Measurements from ENCODE around the gene STIP1.

Gene STIP1

DNA sequence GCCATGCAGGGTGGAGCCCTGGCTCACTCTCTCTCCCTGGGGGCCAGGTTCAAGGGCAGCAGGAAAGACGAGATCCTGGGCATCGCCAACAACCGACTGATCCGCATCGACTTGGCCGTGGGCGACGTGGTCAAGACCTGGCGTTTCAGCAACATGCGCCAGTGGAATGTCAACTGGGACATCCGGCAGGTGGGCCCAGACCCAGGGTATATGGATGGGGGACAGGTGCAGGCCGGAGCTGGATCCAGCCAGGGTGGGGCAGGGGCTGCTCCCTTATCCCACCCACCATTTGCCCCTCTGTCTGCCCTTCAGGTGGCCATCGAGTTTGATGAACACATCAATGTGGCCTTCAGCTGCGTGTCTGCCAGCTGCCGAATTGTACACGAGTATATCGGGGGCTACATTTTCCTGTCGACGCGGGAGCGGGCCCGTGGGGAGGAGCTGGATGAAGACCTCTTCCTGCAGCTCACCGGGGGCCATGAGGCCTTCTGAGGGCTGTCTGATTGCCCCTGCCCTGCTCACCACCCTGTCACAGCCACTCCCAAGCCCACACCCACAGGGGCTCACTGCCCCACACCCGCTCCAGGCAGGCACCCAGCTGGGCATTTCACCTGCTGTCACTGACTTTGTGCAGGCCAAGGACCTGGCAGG lies 37.2 kb downstream of the STIP1 start:
- no peak for DNase-seq (ENCODE audit: low spot score)

DNA sequence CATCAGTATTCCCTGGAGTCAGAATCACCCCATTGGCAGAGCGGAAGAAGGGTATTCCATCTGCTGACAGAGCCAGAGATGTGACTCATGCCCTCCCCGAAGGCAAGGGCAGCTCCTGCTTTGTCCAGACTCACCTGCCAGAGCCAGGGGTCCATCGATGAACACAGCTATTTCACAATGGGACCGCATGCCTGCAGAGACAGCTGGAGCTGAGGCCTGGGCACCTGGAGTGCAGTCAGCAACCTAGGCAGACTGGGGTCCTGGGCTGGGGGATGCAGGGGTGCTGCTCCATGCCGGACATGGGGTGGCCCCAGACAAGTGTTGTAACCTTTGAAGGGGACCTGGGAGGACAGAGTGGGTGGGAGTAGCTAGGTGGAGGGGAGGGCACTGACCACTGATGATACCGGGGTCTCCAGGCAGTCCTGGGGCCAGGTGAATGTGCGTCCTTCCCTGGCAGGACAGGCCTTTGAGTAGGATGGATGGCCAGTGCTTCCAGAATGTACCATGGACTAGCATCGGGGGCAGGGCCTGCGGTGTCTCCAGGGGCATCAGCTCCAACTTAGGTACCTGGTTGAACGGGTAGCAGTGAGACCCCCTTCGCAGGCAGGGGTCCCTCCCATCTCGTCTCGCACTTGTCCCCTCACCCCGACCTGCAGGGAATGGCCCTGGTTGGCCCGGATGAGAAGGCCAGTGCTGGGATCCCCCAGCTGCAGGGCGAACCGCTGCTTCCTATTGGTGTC lies 38.4 kb downstream of the STIP1 start:
- DNase-seq (ENCODE audit: low spot score), result no peak

DNA sequence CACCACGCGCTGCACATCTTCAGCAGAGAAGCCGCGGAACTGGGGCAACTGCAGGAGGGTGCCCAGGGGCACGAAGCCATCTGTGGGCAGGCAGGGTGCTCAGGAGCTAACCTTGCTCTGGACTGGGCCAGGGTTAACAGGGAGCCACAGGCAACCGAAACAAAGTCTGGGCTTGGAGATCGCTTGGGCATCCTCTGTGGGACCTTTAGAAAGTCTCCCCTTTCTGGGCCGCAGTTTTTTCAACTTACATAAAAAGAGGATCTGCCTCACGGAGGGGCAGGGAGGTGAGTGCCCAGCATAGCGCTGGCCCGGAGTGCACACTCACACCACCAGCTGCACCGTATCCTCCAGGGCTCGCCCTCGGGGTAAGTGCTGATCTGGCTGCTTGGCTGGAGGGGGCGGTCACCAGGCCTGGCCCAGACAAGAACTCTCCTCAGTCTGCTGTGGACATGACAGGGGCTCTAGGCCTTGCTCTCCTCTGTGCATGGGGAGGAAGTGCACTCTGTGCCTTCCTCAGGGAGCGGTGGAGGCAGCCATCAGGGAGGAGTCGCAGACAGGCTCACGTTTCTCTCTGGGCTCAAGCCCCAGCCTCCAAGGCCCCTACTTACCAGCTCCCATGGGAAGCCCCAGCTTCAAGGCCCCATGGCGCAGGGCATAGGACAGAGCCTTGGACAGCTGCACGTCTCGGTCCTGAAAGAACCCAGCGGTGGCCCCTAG lies 39.1 kb downstream of the STIP1 start:
- DNase-seq (ENCODE audit: low spot score), result no peak

DNA sequence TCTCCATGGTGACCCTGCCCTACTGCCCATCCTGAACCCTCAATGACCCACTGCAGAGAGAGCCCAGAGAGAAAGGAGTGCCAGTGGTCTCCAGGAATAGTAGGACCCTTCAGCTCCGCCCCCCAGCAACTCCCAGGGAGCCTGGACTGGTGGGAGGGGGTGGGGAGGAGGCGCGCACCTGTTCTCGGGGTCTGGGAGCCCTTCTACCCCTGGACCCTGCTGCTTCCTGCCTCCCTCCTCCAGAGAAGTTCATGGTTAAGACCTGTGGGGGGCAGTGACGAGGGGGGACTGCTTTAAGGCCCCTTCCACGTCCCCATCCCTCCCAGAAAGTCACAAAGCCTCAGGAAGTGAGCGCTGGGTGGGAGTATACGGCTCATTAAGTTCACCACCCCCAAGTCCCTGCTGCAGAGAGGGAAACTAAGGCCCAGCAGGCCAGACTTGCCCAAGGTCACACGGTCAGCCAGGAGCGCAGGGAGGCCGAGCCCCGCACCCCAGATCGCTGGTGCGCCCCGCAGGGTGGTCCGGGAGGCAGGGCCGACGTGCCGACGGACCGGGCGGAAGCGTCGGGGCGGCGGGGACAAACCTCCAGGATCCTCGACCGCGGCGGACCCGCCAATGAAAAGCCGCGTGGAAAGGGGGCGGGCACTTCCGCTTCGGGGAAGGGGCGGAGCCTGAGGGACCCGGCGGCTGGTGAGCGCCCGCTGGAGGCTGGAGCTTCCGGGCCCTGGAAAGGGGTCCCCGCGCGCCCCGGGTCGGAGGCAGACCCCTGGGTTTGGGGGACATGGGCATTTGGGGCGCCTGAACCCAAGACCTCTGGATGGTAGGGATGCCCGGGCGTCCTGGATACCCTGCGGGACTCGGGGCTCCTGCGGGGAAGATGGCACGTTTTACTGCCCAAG lies 39.9 kb downstream of the STIP1 start, which contains the start of the genes NUDT22 and TRPT1:
Gene NUDT22, plus strand, starts transcription at position 667 of the 899 bp plus-strand sequence. CDS start 379 bp downstream, outside the sequence.
Gene TRPT1, minus strand, starts transcription at position 579 of the 899 bp plus-strand sequence. Its CDS starts 326 bp downstream, at position 253.
- peak; percentile 93 for DNase-seq (ENCODE audit: low spot score)

DNA sequence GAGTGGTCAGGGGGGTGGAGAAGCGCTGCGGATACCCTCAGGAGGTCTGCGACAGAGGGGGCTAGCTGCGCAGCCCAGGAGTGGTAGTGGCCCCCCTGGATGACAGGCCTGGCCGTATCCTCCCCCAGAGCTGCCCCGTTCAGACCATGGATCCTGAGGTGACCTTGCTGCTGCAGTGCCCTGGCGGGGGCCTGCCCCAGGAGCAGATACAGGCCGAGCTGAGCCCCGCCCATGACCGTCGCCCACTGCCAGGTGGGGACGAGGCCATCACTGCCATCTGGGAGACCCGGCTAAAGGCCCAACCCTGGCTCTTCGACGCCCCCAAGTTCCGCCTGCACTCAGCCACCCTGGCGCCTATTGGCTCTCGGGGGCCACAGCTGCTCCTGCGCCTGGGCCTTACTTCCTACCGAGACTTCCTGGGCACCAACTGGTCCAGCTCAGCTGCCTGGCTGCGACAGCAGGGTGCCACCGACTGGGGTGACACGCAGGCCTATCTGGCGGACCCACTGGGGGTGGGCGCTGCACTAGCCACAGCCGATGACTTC lies 40.6 kb downstream of the STIP1 start:
- peak; percentile 67 for DNase-seq (ENCODE audit: low spot score)

DNA sequence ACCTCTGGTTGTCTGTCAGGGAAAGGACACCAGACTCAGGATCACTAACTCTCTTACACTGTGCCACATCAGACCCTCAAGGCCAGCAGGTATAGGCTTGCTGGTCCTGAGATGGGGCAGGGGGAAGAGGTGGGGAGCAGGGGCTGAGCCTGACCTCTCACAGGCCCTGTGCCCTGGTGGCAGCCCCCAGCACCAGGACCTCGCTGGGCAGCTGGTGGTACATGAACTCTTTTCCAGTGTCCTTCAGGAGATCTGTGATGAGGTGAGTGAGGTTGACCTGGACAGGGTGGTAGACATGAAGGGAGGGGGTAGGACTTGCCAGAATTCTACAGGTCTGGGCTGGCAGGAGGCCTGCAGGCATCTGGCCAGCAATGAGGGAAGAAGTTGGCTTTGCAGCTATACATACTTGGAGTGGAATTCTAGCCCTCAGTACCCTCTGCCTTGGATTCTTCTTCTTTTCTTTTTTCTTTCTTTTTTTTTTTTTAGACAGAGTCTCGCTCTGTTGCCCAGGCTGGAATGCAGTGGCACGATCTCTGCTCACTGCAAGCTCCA lies 41.5 kb downstream of the STIP1 start:
- DNase-seq (ENCODE audit: low spot score), result no peak

DNA sequence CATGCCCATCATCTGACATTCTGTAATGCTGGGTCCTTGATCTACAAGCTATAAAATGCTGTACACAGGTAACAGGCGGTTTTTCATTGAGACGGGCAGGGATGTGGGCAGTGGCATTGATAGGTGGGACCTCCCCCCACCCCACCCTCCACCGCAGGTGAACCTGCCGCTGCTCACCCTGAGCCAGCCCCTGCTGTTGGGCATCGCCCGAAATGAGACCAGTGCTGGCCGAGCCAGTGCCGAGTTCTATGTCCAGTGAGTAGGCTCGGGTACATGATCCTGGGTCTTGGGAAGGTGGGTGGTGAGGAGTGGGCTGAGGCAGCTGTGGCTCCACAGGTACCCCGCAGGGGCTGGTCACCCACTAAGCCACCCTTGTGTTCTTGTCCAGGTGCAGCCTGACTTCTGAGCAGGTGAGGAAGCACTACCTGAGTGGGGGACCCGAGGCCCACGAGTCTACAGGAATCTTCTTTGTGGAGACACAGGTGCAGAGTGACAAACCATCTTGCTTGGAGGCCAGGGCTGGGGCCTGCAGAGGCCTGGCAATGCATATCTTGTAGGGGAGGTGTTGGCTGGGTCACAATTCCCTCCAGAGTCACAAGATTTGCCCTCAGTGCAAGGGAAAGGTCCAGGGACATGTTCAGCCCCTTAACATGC lies 43.2 kb downstream of the STIP1 start:
- no peak for DNase-seq (ENCODE audit: low spot score)

DNA sequence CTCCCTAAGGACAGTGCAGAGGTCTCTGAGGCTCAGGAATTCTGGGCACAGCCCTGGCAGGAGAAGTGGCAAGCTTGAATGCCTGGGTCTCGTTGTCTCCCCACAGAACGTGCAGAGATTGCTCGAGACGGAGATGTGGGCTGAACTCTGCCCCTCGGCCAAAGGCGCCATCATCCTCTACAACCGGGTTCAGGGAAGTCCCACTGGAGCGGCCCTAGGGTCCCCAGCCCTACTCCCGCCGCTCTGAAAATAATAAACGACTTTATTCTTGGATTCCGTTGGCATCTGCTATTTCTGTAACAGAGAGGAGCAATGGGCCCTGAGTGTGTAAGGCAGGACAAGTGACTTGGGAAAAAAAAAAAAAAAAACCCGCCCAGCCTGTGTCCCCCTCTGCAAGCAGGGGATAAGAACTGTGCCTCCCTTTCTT lies 43.8 kb downstream of the STIP1 start:
- no peak for DNase-seq (ENCODE audit: low spot score)

DNA sequence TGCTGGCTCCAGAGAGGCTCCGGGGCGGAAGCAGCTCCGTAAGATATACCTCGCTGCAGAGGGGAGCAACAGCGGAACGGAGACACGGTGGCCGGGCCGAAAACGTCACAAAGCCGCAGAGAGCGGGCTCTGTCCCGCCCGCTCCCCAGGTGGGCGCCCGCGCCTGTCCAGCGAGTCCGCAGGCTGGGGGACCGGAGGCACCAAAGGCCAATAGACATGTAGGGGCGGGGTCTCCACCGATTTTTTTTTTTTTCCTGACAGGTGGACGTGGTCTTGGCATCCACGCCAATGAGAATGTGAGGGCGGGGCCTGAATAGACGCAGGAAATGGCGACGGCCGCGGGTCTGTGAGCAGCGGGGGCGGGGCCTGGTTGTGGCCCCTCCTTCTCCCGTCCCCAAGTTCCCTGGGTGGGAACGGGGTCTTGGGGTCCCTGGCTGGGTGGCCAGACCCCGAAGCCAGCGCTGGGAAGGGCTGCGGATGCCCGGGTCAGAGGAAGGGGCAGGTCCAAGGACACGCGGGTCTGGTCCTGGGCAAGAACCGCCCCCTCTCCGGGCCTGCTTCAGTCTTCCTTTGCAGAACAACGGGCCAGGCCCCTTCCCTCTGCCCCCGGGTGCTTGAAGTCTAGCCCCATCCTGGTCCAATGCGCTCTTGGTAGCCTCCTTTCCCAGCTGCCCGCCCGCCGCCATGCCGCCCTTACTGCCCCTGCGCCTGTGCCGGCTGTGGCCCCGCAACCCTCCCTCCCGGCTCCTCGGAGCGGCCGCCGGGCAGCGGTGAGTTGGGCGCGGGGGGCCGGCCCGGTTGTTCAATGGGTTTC lies 44.4 kb downstream of the STIP1 start, which contains the start of gene DNAJC4:
Gene DNAJC4, plus strand, starts transcription at position 378 of the 814 bp plus-strand sequence. Its CDS starts 307 bp downstream, at position 685.
- peak; percentile 91 for DNase-seq (ENCODE audit: low spot score)

DNA sequence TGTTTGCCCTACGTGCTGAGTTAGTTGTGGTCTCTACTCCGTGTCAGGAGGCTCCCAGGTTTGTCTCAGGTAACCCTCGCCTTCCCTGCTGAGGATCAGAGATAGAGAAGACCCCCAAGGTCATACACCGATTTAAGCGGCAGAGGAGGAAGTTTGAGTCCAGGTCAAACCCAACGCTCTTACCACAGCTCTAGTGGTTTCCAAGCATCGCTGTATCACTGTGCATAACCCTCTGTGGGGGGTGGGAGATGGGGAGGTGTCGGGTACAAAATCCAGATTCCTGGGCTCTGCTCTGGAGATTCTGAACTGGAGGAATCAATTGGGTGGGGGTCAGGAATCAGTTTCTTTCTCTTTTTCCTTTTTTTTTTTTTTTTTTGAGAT lies 45.0 kb downstream of the STIP1 start:
- DNase-seq (ENCODE audit: low spot score), result no peak

DNA sequence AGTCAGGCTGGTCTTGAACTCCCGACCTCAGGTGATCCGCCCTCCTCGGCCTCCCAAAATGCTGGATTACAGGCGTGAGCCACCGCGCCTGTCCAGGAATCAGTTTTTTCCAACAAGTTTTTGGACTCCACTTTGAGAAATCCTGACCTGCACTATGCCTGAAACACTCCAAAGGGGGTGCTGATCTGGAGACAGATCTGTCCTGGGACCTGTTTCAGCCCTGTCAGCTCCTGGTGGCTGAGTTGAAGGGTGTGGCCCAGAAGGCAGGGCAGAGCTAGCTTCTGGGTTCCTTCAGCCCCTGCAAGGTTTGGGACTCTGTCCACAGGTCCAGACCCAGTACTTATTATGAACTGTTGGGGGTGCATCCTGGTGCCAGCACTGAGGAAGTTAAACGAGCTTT lies 45.6 kb downstream of the STIP1 start:
- no peak for DNase-seq (ENCODE audit: low spot score)

DNA sequence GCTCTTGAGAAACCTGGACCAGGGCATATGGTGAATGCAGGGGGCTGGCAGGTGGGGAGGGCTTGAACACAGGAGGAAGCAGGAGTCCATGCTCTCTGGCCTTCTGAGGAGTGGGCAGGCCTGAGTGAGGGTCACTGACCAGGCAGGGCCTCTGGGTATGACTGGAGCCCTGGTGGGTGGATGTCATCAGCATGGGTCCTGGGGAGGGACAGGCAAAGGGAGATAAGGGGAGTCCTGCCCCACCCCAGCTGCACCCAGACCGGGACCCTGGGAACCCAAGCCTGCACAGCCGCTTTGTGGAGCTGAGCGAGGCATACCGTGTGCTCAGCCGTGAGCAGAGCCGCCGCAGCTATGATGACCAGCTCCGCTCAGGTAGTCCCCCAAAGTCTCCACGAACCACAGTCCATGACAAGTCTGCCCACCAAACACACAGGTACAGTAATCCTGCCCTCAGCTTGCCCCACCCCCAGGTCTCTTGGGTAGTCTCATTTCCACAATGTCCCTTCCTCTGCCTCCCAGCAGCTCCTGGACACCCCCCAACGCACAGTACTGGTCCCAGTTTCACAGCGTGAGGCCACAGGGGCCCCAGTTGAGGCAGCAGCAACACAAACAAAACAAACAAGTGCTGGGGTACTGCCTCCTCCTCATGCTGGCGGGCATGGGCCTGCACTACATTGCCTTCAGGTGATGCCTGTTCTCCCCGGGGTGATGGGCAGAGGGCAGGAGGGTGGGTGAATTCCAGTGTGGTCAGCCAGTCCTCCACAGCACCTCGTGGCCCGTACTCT lies 46.4 kb downstream of the STIP1 start:
- DNase-seq (ENCODE audit: low spot score), result no peak

DNA sequence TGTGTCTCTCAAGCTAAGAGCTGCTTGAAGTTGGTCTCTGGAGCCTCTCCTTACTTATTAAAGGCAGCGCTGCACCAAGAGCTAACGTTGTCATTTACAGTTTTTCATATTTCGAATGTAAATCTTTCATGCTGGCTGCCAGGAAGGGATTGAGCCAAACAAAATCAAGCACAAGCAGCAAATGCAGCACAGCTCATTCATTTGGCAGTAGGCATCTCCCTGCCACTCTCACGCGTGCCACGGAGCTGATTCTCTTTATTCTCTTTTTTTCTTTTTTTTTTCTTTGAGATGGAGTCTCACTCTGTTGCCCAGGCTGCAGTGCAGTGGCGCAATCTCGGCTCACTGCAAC lies 47.0 kb downstream of the STIP1 start:
- DNase-seq (ENCODE audit: low spot score), result no peak

DNA sequence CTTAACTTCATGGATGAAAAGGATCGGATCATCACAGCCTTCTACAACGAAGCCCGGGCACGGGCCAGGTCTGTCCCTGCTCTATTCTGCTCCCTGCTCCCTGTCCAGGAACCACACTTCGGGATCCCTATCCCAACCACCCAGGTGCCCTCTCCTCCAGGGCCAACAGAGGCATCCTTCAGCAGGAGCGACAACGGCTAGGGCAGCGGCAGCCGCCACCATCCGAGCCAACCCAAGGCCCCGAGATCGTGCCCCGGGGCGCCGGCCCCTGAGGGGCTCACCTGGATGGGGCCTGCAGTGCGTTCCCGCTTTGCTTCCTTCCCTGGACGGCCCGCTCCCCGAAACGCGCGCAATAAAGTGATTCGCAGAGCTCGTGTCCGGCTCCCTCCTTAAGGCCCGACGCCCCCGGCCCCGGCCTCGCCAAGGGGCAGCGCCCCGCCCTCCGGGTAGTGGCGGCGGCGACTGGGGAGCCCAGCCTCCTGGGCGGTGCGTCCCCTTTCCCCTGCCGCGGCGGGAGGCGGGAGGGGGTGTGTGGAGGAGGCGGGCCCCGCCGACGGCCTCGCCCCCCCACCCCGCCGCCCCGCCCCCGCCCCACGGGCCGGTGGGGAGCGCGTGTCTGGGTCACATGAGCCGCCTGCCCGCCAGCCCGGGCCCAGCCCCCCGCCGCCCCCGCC lies 48.1 kb downstream of the STIP1 start, which contains the start of gene VEGFB:
Gene VEGFB, plus strand, starts transcription at position 672 of the 674 bp plus-strand sequence. CDS start 250 bp downstream, outside the sequence.
- peak; percentile 69 for DNase-seq (ENCODE audit: low spot score)

DNA sequence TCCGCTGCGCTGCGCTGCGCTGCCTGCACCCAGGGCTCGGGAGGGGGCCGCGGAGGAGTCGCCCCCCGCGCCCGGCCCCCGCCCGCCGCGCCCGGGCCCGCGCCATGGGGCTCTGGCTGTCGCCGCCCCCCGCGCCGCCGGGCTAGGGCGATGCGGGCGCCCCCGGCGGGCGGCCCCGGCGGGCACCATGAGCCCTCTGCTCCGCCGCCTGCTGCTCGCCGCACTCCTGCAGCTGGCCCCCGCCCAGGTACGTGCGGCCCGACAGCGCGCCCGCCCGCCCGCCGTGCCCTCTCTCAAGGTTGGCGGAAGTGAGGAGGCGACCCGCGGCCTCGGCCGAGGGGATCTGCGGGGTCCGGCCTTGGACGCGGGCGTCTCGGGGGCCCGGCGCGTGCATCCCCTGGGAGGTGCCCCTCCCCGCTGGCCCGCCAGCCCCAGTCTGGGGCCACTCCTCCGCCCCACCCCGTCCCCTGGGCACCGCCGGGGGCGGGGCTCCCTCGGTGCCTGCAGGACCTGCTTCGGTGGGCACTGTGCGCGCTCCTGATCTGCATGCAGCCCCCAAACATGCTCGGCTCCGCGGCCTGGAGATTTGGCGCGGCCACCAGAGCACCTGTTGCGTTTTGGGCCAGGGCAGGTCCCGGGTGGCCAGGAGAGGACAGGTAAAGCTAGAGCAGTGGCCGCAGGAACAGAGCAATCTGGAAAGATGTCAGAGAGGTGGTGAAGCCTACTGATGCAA lies 48.8 kb downstream of the STIP1 start:
- DNase-seq (ENCODE audit: low spot score), result no peak

DNA sequence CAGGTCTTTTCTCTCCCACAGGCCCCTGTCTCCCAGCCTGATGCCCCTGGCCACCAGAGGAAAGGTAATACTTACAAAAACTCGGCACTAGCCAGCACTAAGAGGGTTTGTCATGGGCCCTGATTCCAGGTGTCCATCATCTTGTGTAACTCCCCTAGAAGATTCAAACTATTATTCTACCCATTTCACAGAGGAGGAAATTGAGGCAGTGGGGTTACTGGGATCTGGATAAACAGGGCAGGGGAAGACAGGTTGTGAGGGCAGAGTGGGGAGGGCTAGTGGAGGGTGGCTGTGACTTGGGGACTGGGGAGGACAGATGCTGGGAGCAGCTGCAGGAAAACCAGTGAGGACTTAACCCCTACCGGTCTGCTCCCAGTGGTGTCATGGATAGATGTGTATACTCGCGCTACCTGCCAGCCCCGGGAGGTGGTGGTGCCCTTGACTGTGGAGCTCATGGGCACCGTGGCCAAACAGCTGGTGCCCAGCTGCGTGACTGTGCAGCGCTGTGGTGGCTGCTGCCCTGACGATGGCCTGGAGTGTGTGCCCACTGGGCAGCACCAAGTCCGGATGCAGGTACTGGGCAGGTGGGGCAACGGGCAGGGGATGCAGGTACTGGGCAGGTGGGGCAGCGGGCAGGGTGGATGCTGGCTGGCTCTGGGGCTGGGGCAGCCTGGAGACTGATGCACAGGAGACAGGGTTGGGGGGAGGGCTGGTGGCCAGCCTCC lies 49.6 kb downstream of the STIP1 start:
- no peak for DNase-seq (ENCODE audit: low spot score)

DNA sequence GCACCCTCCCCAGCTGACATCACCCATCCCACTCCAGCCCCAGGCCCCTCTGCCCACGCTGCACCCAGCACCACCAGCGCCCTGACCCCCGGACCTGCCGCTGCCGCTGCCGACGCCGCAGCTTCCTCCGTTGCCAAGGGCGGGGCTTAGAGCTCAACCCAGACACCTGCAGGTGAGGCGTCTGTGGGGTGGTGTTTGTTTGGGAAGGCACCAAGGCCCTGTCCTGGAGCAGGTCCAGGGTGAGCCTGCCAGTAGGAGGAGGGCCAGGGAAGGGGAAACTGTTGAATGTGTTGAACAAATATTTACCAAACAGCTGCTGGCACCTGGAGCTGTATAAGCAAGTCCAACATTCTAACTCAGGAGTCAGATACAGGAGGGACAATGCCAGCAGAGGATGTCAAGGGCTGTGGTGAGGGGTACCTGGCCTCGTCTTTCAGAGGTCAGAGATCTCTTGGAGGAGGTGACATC lies 51.5 kb downstream of the STIP1 start:
- no peak for DNase-seq (ENCODE audit: low spot score)
